ENCODE results near the gene SSH2.

- TF ChIP-seq, protein P1, sequence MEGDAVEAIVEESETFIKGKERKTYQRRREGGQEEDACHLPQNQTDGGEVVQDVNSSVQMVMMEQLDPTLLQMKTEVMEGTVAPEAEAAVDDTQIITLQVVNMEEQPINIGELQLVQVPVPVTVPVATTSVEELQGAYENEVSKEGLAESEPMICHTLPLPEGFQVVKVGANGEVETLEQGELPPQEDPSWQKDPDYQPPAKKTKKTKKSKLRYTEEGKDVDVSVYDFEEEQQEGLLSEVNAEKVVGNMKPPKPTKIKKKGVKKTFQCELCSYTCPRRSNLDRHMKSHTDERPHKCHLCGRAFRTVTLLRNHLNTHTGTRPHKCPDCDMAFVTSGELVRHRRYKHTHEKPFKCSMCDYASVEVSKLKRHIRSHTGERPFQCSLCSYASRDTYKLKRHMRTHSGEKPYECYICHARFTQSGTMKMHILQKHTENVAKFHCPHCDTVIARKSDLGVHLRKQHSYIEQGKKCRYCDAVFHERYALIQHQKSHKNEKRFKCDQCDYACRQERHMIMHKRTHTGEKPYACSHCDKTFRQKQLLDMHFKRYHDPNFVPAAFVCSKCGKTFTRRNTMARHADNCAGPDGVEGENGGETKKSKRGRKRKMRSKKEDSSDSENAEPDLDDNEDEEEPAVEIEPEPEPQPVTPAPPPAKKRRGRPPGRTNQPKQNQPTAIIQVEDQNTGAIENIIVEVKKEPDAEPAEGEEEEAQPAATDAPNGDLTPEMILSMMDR (IDR thresholded peaks at IDR 0.05): no peak
- TF ChIP-seq POLR2A (IDR thresholded peaks at IDR 0.05): no peak
These were observed 305.4 kb downstream of the SSH2 start for GRCh38 chr17:29624586-29624985.
